DMS53 treated with DMSO at 0.1 percent for 48 hours (cell line): ENCODE results near the gene TMEM123.

ENCODE experiments used
- DNase-seq: peaks from one replicate; lab custom pipeline; 2025; ENCODE audit not compliant: unreplicated experiment; lab: John Stamatoyannopoulos, UW

TMEM123 gene

GRCh38 chr11:102396708-102397563 lies 55.6 kb downstream of the TMEM123 start:
- no peak for DNase-seq

GRCh38 chr11:102395720-102396393 lies 56.7 kb downstream of the TMEM123 start:
- DNase-seq = no peak

- no peak for DNase-seq
These were observed 59.3 kb downstream of the TMEM123 start for GRCh38 chr11:102393272-102393730.

GRCh38 chr11:102391549-102392237 lies 60.9 kb downstream of the TMEM123 start:
- no peak for DNase-seq

- DNase-seq = peak; percentile 84
These were observed 61.7 kb downstream of the TMEM123 start for GRCh38 chr11:102390667-102391465.

- no peak for DNase-seq
These were observed 63.3 kb downstream of the TMEM123 start for GRCh38 chr11:102389253-102389652.

GRCh38 chr11:102387043-102387781 lies 65.4 kb downstream of the TMEM123 start:
- DNase-seq = no peak

GRCh38 chr11:102386136-102386734 lies 66.3 kb downstream of the TMEM123 start:
- DNase-seq = no peak

- DNase-seq = no peak
These were observed 67.2 kb downstream of the TMEM123 start for GRCh38 chr11:102385085-102386007.

GRCh38 chr11:102384419-102385079 lies 68.0 kb downstream of the TMEM123 start:
- DNase-seq = no peak

GRCh38 chr11:102383839-102384238 lies 68.7 kb downstream of the TMEM123 start:
- DNase-seq = no peak

GRCh38 chr11:102382384-102382783 lies 70.2 kb downstream of the TMEM123 start:
- no peak for DNase-seq

GRCh38 chr11:102378818-102379217 lies 73.7 kb downstream of the TMEM123 start:
- no peak for DNase-seq

- no peak for DNase-seq
These were observed 74.7 kb downstream of the TMEM123 start for GRCh38 chr11:102377891-102378290.

- no peak for DNase-seq
These were observed 76.7 kb downstream of the TMEM123 start for GRCh38 chr11:102375720-102376399.

GRCh38 chr11:102374633-102375424 lies 77.7 kb downstream of the TMEM123 start:
- peak; percentile 58 for DNase-seq

GRCh38 chr11:102368472-102368871 lies 84.1 kb downstream of the TMEM123 start:
- no peak for DNase-seq
